WTC11 (cell line): ENCODE data around the gene MCTS1. TPM values are rescaled to one million over a fixed set of nuclear protein-coding genes. Genes with fewer than 3 reads are reported as not detected.

Source experiments
- ATAC-seq: fragments of 200-7000 bp; cut with Tn5 transposase; 2 replicates; pipeline ENCODE4 v1.10.0; 2021; ENCODE audit warnings: mild to moderate bottlenecking, moderate library complexity
- CTCF ChIA-PET: fragments of 300-600 bp; sonication (Branson Sonifier 250); formaldehyde crosslinking; loops from one replicate; lab custom pipeline; 2021; ENCODE audit warnings: antibody characterized with exemption; lab: Charles Lee
- POLR2A ChIA-PET: fragments of 350-600 bp; sonication (Branson Sonifier 250); formaldehyde crosslinking; loops from one replicate; lab custom pipeline; 2021; ENCODE audit warnings: antibody characterized with exemption; lab: Charles Lee
- DNase-seq: peaks from one replicate; pipeline ENCODE4 v3.0.0; 2021; ENCODE audit warnings: low spot score
- H3K27ac Mint-ChIP-seq: 2 replicates; pipeline ENCODE4 v1.8.0; 2021; ENCODE audit warnings: mixed read lengths
- H3K27me3 Mint-ChIP-seq: 2 replicates; pipeline ENCODE4 v1.8.0; 2021; ENCODE audit warnings: low read depth, mild to moderate bottlenecking, moderate library complexity, mixed read lengths
- H3K36me3 Mint-ChIP-seq: 2 replicates; pipeline ENCODE4 v1.8.0; 2021; ENCODE audit warnings: mixed read lengths
- H3K4me1 Mint-ChIP-seq: 2 replicates; pipeline ENCODE4 v1.8.0; 2022; ENCODE audit warnings: mixed read lengths
- H3K4me3 Mint-ChIP-seq: 2 replicates; pipeline ENCODE4 v1.8.0; 2021; ENCODE audit warnings: mild to moderate bottlenecking, moderate library complexity, mixed read lengths
- H3K9me3 Mint-ChIP-seq: 2 replicates; pipeline ENCODE4 v1.8.0; 2021; ENCODE audit warnings: mixed read lengths
- ATF1 ChIP-seq: sonication (generic); formaldehyde crosslinking; IDR thresholded peaks from 2 replicates; pipeline ENCODE4 v1.8.1; 2023; ENCODE audit warnings: mild to moderate bottlenecking, moderate library complexity, missing genetic modification reagents
- CREM ChIP-seq: sonication (generic); formaldehyde crosslinking; IDR thresholded peaks from 2 replicates; pipeline ENCODE4 v1.8.1; 2022; ENCODE audit warnings: mild to moderate bottlenecking, missing genetic modification reagents, moderate library complexity
- FOXK1 ChIP-seq: sonication (generic); formaldehyde crosslinking; IDR thresholded peaks from 2 replicates; pipeline ENCODE4 v1.8.0; 2022; ENCODE audit warnings: mild to moderate bottlenecking, moderate library complexity, missing genetic modification reagents
- GABPB1 ChIP-seq: sonication (generic); formaldehyde crosslinking; IDR thresholded peaks from 2 replicates; pipeline ENCODE4 v1.8.1; 2023; ENCODE audit warnings: mild to moderate bottlenecking, missing genetic modification reagents
- IRF2 ChIP-seq: sonication (generic); formaldehyde crosslinking; IDR thresholded peaks from 2 replicates; pipeline ENCODE4 v1.8.0; 2022; ENCODE audit warnings: low read depth, missing genetic modification reagents, borderline replicate concordance
- PREB ChIP-seq: sonication (generic); formaldehyde crosslinking; IDR thresholded peaks from 2 replicates; pipeline ENCODE4 v1.8.1; 2022; ENCODE audit warnings: mild to moderate bottlenecking, missing genetic modification reagents, moderate library complexity, borderline replicate concordance
- RELA ChIP-seq: sonication (generic); formaldehyde crosslinking; IDR thresholded peaks from 2 replicates; pipeline ENCODE4 v1.8.1; 2022; ENCODE audit warnings: missing genetic modification reagents, mild to moderate bottlenecking, borderline replicate concordance
- SP1 ChIP-seq: sonication (generic); formaldehyde crosslinking; conservative IDR thresholded peaks from 2 replicates; pipeline ENCODE4 v1.8.1; 2022; ENCODE audit warnings: missing genetic modification reagents
- TEAD1 ChIP-seq: sonication (generic); formaldehyde crosslinking; IDR thresholded peaks from 2 replicates; pipeline ENCODE4 v1.8.0; 2022; ENCODE audit warnings: mild to moderate bottlenecking, missing genetic modification reagents
- ZNF138 ChIP-seq: sonication (generic); formaldehyde crosslinking; conservative IDR thresholded peaks from 2 replicates; pipeline ENCODE4 v1.8.1; 2022; ENCODE audit warnings: mild to moderate bottlenecking, moderate library complexity, missing genetic modification reagents
- ZNF232 ChIP-seq: sonication (generic); formaldehyde crosslinking; IDR thresholded peaks from 2 replicates; pipeline ENCODE4 v1.8.0; 2022; ENCODE audit warnings: mild to moderate bottlenecking, missing genetic modification reagents
- total RNA-seq: library from RNA; stranded (reverse); gene quantifications from 3 replicates; pipeline ENCODE4 v1.2.3, GENCODE V29; 2021
- TF ChIP-seq, protein P1 (sequence below): sonication (generic); formaldehyde crosslinking; IDR thresholded peaks from 2 replicates; pipeline ENCODE4 v1.8.1; 2023; ENCODE audit warnings: mild to moderate bottlenecking, missing genetic modification reagents, borderline replicate concordance
- TF ChIP-seq, protein P2 (sequence below): sonication (generic); formaldehyde crosslinking; IDR thresholded peaks from 2 replicates; pipeline ENCODE4 v1.8.0; 2022; ENCODE audit warnings: mild to moderate bottlenecking, missing genetic modification reagents
- TF ChIP-seq, protein P3 (sequence below): fragments of 250-450 bp; sonication (Bioruptor Pico); IDR thresholded peaks from 2 replicates; pipeline ENCODE4 v2.1.2; 2022; ENCODE audit warnings: mild to moderate bottlenecking, moderate library complexity
- TF ChIP-seq, protein P4 (sequence below): sonication (generic); formaldehyde crosslinking; IDR thresholded peaks from 2 replicates; pipeline ENCODE4 v1.8.1; 2023; ENCODE audit warnings: mild to moderate bottlenecking, missing genetic modification reagents, moderate library complexity

MCTS1 gene
- total RNA-seq, 1 experiment from 2014 or later, result 22.8 TPM

GRCh38 chrX:120560405-120560841 lies 43.5 kb upstream of the MCTS1 start:
- Mint-ChIP-seq H3K9me3 (no peaks in the 10 kb centered on the region), H3K4me3 (peak overlapping the region; percentile 93), H3K27me3 (no peaks in the 10 kb centered on the region), H3K27ac (peak overlapping the region; percentile 98), H3K36me3 (peaks cover 10% of the 10 kb centered on the region), H3K4me1 (peaks cover 14% of the 10 kb centered on the region)
- peak; percentile 3; the same call in 1 of the 2 replicates for ATAC-seq
- ChIA-PET CTCF (interaction anchor here (0.6 to 1.9 kb wide), 2 partner anchors 43 to 297 kb away, joined by 3 to 5 read pairs; partner anchors contain the start of gene MCTS1), POLR2A (interaction anchor here (0.6 to 1.9 kb wide), 3 partner anchors 43 to 230 kb away, joined by 3 to 21 read pairs (median 4); partner anchors contain the start of gene MCTS1)
- peak; percentile 11 for DNase-seq
- TF ChIP-seq CREM (CRISPR knock-in tag) (no peak), PREB (CRISPR knock-in tag) (no peak), ZNF138 (CRISPR knock-in tag) (no peak), IRF2 (no peak), RELA (no peak)
- TF ChIP-seq, protein P1, sequence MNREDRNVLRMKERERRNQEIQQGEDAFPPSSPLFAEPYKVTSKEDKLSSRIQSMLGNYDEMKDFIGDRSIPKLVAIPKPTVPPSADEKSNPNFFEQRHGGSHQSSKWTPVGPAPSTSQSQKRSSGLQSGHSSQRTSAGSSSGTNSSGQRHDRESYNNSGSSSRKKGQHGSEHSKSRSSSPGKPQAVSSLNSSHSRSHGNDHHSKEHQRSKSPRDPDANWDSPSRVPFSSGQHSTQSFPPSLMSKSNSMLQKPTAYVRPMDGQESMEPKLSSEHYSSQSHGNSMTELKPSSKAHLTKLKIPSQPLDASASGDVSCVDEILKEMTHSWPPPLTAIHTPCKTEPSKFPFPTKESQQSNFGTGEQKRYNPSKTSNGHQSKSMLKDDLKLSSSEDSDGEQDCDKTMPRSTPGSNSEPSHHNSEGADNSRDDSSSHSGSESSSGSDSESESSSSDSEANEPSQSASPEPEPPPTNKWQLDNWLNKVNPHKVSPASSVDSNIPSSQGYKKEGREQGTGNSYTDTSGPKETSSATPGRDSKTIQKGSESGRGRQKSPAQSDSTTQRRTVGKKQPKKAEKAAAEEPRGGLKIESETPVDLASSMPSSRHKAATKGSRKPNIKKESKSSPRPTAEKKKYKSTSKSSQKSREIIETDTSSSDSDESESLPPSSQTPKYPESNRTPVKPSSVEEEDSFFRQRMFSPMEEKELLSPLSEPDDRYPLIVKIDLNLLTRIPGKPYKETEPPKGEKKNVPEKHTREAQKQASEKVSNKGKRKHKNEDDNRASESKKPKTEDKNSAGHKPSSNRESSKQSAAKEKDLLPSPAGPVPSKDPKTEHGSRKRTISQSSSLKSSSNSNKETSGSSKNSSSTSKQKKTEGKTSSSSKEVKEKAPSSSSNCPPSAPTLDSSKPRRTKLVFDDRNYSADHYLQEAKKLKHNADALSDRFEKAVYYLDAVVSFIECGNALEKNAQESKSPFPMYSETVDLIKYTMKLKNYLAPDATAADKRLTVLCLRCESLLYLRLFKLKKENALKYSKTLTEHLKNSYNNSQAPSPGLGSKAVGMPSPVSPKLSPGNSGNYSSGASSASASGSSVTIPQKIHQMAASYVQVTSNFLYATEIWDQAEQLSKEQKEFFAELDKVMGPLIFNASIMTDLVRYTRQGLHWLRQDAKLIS (CRISPR knock-in tag), result no peak

GRCh38 chrX:120560842-120561633 lies 42.9 kb upstream of the MCTS1 start, which contains the start of gene CUL4B:
CUL4B (minus strand) TSS chrX:120560962; CDS start chrX:120560638, 324 bp downstream.
- Mint-ChIP-seq H3K36me3 (peaks cover 9% of the 10 kb centered on the region), H3K4me1 (peaks cover 14% of the 10 kb centered on the region), H3K27ac (peak within 1 kb of the TSS; percentile 98), H3K27me3 (no peaks in the 10 kb centered on the region), H3K4me3 (peak within 1 kb of the TSS; percentile 93), H3K9me3 (no peaks in the 10 kb centered on the region)
- TF ChIP-seq ZNF232 (no peak), FOXK1 (CRISPR knock-in tag) (peak; percentile 76), GABPB1 (CRISPR knock-in tag) (0 out of 2 replicates have a peak, but pooled peaks have one; percentile 31), ATF1 (CRISPR knock-in tag) (no peak), TEAD1 (CRISPR knock-in tag) (no peak), SP1 (CRISPR knock-in tag) (peak; percentile 27; the same call in 1 of the 2 replicates)
- TF ChIP-seq, protein P1 (CRISPR knock-in tag), result no peak
- TF ChIP-seq, protein P2, sequence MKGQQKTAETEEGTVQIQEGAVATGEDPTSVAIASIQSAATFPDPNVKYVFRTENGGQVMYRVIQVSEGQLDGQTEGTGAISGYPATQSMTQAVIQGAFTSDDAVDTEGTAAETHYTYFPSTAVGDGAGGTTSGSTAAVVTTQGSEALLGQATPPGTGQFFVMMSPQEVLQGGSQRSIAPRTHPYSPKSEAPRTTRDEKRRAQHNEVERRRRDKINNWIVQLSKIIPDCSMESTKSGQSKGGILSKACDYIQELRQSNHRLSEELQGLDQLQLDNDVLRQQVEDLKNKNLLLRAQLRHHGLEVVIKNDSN (CRISPR knock-in tag), result peak; percentile 83
- TF ChIP-seq, protein P3, sequence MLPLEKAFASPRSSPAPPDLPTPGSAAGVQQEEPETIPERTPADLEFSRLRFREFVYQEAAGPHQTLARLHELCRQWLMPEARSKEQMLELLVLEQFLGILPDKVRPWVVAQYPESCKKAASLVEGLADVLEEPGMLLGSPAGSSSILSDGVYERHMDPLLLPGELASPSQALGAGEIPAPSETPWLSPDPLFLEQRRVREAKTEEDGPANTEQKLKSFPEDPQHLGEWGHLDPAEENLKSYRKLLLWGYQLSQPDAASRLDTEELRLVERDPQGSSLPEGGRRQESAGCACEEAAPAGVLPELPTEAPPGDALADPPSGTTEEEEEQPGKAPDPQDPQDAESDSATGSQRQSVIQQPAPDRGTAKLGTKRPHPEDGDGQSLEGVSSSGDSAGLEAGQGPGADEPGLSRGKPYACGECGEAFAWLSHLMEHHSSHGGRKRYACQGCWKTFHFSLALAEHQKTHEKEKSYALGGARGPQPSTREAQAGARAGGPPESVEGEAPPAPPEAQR, result no peak
- TF ChIP-seq, protein P4, sequence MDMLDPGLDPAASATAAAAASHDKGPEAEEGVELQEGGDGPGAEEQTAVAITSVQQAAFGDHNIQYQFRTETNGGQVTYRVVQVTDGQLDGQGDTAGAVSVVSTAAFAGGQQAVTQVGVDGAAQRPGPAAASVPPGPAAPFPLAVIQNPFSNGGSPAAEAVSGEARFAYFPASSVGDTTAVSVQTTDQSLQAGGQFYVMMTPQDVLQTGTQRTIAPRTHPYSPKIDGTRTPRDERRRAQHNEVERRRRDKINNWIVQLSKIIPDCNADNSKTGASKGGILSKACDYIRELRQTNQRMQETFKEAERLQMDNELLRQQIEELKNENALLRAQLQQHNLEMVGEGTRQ (CRISPR knock-in tag), result peak; percentile 89
- DNase-seq (peak; percentile 86), ATAC-seq (peak; percentile 86)
- POLR2A ChIA-PET, result interaction anchor here (0.5 to 1.9 kb wide), 5 partner anchors 42 to 230 kb away, joined by 3 to 21 read pairs (median 4); partner anchors contain the start of gene MCTS1
- CTCF ChIA-PET, result interaction anchor here (0.6 to 1.9 kb wide), 4 partner anchors 43 to 296 kb away, joined by 3 to 5 read pairs (median 4); partner anchors contain the start of gene MCTS1
